HFF-Myc (cell line): Measurements from ENCODE around the gene TENT4B.

Source experiments
- DNase-seq: peaks from one replicate; pipeline ENCODE4 v3.0.0-alpha.2; 2011; ENCODE audit warnings: low read depth; ENCODE audit errors: extremely low read depth
- H3K4me3 ChIP-seq: replicated peaks from 2 replicates; pipeline ENCODE4 v1.5.1; 2011; ENCODE audit warnings: low read depth, mild to moderate bottlenecking, control low read depth, low read length
- TF ChIP-seq, protein P1 (sequence below): IDR thresholded peaks from 2 replicates; pipeline ENCODE4 v1.5.1; 2012; ENCODE audit warnings: mild to moderate bottlenecking, low read depth, low read length, control low read depth; ENCODE audit errors: missing control alignments

Gene TENT4B

DNA sequence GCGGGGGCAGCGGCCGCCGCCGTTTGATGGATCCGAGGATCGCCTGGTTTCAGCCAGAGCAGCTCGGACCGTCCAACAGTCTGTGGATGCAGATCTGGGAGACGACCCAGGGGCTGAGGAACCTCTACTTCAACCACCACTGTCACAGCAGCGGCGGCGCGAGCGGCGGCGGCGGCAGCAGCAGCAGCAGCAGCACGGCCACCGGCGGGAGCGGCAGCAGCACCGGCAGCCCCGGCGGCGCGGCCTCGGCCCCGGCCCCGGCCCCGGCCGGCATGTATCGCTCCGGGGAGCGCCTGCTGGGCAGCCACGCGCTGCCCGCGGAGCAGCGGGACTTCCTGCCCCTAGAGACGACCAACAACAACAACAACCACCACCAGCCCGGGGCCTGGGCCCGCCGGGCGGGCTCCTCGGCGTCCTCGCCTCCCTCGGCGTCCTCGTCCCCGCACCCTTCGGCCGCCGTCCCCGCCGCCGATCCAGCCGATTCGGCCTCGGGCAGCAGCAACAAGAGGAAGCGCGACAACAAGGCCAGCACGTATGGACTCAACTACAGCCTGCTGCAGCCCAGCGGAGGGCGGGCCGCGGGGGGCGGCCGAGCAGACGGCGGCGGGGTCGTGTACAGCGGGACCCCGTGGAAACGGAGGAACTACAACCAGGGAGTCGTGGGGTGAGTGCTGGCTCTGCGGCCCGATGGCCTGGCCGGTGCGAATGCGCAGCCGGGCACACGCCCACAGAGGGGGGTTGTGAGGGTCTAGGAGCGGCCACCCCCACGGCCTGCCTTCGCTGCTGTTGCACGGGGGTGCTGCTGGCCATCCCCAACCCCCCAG is 702 bp downstream of the TENT4B start:
- DNase-seq: no peak
- TF ChIP-seq, protein P1, sequence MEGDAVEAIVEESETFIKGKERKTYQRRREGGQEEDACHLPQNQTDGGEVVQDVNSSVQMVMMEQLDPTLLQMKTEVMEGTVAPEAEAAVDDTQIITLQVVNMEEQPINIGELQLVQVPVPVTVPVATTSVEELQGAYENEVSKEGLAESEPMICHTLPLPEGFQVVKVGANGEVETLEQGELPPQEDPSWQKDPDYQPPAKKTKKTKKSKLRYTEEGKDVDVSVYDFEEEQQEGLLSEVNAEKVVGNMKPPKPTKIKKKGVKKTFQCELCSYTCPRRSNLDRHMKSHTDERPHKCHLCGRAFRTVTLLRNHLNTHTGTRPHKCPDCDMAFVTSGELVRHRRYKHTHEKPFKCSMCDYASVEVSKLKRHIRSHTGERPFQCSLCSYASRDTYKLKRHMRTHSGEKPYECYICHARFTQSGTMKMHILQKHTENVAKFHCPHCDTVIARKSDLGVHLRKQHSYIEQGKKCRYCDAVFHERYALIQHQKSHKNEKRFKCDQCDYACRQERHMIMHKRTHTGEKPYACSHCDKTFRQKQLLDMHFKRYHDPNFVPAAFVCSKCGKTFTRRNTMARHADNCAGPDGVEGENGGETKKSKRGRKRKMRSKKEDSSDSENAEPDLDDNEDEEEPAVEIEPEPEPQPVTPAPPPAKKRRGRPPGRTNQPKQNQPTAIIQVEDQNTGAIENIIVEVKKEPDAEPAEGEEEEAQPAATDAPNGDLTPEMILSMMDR: no peak
- peak overlapping the region; percentile 92 for H3K4me3 ChIP-seq

DNA sequence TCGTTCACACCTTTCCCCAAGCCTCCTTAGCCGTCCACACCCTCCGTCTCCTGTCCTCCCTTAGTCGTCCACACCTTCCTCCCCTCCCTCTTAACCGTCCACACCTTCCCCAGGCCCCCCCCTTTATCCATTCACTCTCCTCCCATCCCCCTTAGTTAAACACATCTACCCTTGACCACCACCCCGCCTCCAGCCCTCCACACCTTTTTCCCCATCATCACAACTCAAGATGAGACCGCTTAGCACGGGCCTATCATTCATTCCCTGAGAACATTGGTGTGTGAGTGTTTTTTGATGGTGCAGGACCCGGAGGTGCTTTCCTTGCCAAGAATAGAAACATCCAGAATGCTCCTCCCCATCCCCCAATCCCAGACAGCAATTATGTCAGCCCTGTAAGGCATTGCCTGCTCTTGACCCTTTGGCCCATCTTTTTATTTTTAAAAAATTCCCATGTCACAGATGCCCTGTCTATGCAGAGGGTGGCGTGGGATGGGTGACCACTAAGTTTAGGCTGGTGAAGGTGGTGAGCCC is 1.4 kb downstream of the TENT4B start:
- TF ChIP-seq, protein P1: no peak
- no peak for DNase-seq
- H3K4me3 ChIP-seq: peak overlapping the region; percentile 92

DNA sequence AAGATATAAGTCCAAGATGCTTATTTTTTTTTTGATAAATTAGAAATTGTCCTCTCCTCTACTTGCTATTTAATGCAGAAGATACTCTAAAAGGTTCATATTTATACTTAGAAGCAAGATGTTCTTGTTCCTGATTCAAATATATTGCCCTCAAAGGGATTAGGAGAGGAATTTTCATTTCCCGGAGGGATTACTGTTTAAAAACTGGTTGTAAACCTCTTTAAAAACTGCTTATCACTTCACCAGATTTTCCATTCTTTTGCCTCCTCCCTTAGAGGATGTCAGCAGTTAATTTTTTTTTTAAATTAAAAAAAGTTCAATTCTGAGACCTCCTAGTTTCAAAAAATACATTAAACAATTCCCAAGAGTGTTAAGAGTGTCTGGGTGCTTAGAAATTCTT is 2.8 kb downstream of the TENT4B start:
- DNase-seq: no peak
- TF ChIP-seq, protein P1: no peak
- peak overlapping the region; percentile 92 for H3K4me3 ChIP-seq

DNA sequence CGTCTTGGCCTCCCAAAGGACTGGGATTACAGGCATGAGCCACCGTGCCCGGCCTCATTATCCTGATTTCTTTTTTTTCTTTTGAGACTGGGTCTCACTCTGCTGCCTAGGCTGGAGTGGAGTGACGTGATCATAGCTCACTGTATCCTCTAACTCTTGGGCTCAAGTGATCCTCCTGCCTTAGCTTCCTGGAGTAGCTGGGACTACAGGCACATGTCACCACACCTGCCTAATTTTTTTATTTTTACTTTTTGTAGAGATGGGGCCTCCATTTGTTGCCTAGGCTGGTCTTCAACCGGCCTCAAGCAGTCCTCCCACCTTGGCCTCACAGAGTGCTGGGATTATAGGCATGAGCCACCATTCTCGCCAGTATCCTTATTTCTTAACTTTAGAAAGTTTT is 3.5 kb downstream of the TENT4B start:
- TF ChIP-seq, protein P1: no peak
- peak overlapping the region; percentile 6 for H3K4me3 ChIP-seq

DNA sequence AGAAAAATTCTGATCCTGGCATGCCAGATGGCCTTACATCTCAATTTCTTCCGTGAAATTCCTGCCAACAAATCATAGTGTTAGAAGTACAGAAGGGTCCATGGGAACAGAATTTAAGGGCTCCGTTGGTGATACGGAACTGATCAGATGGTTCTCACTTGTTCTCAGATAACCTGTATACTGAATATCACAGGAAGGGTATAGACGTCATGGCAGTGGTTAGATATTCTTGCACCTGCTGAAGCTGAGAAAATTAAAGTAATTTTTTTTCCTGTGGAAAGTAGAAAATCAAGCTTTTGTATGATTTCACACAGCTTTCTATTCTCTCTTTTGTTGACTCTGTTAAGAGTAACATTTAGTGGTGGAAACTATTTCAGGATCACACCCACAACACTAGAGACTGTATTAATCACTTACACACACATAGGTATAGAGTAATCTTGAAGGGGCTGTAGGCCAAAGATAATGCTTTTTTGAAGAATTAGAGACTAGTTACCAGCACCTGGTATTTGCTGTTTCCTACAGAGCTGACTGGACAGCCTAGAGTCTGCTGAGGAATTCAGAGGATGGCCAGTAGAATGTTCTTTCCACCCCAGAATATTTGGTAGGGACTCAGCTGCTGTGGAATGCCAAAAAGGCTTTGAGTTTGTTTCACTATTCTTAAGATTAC is 7.5 kb downstream of the TENT4B start:
- TF ChIP-seq, protein P1: no peak
- no peak for DNase-seq
- no peak overlapping the region for H3K4me3 ChIP-seq

More for the DNA sequence above, 3.5 kb downstream of the TENT4B start:
- no peak for DNase-seq

DNA sequence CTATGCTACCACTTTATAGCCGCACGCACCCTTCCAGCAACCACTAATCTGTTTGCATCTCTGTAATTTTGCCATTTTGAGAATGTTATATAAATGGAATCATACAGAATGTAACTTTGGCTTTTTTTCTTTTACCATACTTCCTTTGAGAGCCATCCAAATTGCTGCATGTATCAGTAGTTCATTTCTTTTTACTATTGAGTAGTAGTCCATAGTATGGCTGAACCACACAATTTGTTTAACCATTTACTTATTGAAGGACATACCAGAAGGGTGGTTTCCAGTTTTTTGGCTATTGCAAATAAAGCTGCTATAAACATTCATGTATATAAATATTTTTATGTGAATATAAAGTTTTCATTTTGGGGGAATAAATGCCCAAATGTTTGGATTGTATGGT is 8.8 kb downstream of the TENT4B start:
- TF ChIP-seq, protein P1: no peak
- DNase-seq: no peak
- H3K4me3 ChIP-seq: no peak overlapping the region
